Ishikawa (cell line): Measurements from ENCODE around the gene ZNF691.

Experiments used
- CEBPB ChIP-seq: IDR thresholded peaks from 2 replicates; pipeline ENCODE4 v1.6.1; 2012
- CREB1 ChIP-seq: IDR thresholded peaks from 2 replicates; pipeline ENCODE4 v1.6.1; 2012; ENCODE audit warnings: low read depth
- EGR1 ChIP-seq: IDR thresholded peaks from 2 replicates; pipeline ENCODE4 v1.6.1; 2012
- EP300 ChIP-seq: IDR thresholded peaks from 2 replicates; pipeline ENCODE4 v1.6.1; 2012; ENCODE audit warnings: borderline replicate concordance
- FOXM1 ChIP-seq: IDR thresholded peaks from 2 replicates; pipeline ENCODE4 v1.6.1; 2012; ENCODE audit warnings: low read depth, borderline replicate concordance
- NFIC ChIP-seq: IDR thresholded peaks from 2 replicates; pipeline ENCODE4 v1.6.1; 2012
- RAD21 ChIP-seq: IDR thresholded peaks from 2 replicates; pipeline ENCODE4 v1.6.1; 2012; ENCODE audit warnings: low read depth
- TAF1 ChIP-seq: IDR thresholded peaks from 2 replicates; pipeline ENCODE4 v1.6.1; 2012; ENCODE audit warnings: low read depth, mild to moderate bottlenecking
- TCF12 ChIP-seq: IDR thresholded peaks from 2 replicates; pipeline ENCODE4 v1.6.1; 2012; ENCODE audit warnings: low read depth
- TEAD4 ChIP-seq: IDR thresholded peaks from 2 replicates; pipeline ENCODE4 v1.6.1; 2012
- YY1 ChIP-seq: IDR thresholded peaks from 2 replicates; pipeline ENCODE4 v1.6.1; 2012; ENCODE audit warnings: low read depth
- ZBTB7A ChIP-seq: IDR thresholded peaks from 2 replicates; pipeline ENCODE4 v1.6.1; 2012; ENCODE audit warnings: low read depth
- TF ChIP-seq, protein P1 (sequence below): IDR thresholded peaks from 2 replicates; pipeline ENCODE4 v1.6.1; 2012; ENCODE audit warnings: low read depth, mild to moderate bottlenecking
- TF ChIP-seq, protein P2 (sequence below): IDR thresholded peaks from 2 replicates; pipeline ENCODE4 v1.6.1; 2012
- TF ChIP-seq, protein P3 (sequence below): IDR thresholded peaks from 2 replicates; pipeline ENCODE4 v1.6.1; 2012

Gene ZNF691

DNA sequence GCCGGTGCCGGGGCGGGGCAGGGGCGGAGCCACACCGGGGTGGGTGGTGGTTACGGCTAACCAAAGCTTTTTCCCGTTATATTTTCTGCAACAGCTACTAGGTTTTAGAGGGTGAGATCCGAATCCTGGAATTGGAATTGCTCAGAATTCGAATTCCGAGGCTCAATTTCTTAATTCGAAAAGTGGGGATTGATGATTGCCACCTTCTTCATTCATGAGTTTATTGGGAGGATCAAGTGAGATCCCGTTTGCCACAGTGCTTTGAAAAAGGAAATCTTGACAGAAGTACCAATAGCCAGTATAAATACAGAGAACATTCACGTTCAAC, 29.0 kb upstream of the ZNF691 start:
- no peak for TF ChIP-seq ZBTB7A
- no peak for TF ChIP-seq EP300
- TF ChIP-seq EGR1 = no peak
- TF ChIP-seq TCF12 = no peak
- no peak for TF ChIP-seq TEAD4
- no peak for TF ChIP-seq YY1
- no peak for TF ChIP-seq NFIC
- TF ChIP-seq CEBPB = no peak

DNA sequence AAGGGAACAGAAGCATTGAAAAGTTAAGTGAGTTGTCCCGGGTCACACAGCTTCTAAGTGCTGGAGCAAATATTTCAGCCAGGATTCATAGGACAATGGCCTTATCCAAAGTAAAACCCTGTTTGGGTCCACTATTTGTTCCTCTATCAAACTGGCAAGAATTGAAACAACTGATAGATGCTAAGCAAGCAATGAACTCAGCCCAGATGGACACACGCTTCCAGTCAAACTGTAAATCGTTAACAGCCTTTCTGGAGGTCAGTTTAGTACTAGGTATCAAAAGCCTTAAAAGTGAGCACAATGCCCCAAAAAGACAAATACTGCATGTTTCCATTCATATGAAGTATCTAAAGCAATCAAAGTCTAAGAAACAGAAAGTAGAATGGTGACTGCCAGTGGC, 28.4 kb upstream of the ZNF691 start:
- TF ChIP-seq EP300 = no peak
- no peak for TF ChIP-seq FOXM1
- TF ChIP-seq CEBPB = no peak
- TF ChIP-seq TEAD4 = no peak
- TF ChIP-seq, protein P1, sequence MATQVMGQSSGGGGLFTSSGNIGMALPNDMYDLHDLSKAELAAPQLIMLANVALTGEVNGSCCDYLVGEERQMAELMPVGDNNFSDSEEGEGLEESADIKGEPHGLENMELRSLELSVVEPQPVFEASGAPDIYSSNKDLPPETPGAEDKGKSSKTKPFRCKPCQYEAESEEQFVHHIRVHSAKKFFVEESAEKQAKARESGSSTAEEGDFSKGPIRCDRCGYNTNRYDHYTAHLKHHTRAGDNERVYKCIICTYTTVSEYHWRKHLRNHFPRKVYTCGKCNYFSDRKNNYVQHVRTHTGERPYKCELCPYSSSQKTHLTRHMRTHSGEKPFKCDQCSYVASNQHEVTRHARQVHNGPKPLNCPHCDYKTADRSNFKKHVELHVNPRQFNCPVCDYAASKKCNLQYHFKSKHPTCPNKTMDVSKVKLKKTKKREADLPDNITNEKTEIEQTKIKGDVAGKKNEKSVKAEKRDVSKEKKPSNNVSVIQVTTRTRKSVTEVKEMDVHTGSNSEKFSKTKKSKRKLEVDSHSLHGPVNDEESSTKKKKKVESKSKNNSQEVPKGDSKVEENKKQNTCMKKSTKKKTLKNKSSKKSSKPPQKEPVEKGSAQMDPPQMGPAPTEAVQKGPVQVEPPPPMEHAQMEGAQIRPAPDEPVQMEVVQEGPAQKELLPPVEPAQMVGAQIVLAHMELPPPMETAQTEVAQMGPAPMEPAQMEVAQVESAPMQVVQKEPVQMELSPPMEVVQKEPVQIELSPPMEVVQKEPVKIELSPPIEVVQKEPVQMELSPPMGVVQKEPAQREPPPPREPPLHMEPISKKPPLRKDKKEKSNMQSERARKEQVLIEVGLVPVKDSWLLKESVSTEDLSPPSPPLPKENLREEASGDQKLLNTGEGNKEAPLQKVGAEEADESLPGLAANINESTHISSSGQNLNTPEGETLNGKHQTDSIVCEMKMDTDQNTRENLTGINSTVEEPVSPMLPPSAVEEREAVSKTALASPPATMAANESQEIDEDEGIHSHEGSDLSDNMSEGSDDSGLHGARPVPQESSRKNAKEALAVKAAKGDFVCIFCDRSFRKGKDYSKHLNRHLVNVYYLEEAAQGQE = no peak
- no peak for TF ChIP-seq RAD21

DNA sequence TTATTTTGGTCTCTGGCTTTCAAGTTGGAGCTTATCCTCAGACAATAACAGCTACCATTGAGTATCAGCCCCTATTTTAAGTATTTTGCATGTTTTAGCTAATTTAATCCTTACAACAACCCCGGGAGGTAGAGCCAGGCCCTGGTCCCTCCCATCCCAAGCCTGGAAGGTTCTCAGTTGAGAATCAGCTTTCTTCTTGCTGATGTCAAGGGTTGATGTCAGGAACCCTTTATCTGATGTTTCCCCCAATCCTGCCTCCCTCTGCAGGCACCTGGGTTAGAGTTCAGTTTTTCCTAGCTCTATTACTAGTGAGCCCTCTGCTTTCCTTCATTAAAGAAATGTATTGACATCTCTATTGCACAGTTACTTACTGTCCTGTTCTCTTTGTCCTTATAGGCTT, 25.6 kb upstream of the ZNF691 start:
- no peak for TF ChIP-seq TCF12
- no peak for TF ChIP-seq CEBPB
- TF ChIP-seq FOXM1 = no peak
- TF ChIP-seq, protein P2, sequence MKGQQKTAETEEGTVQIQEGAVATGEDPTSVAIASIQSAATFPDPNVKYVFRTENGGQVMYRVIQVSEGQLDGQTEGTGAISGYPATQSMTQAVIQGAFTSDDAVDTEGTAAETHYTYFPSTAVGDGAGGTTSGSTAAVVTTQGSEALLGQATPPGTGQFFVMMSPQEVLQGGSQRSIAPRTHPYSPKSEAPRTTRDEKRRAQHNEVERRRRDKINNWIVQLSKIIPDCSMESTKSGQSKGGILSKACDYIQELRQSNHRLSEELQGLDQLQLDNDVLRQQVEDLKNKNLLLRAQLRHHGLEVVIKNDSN = no peak
- no peak for TF ChIP-seq EP300
- no peak for TF ChIP-seq ZBTB7A
- TF ChIP-seq, protein P1 = no peak
- TF ChIP-seq, protein P3, sequence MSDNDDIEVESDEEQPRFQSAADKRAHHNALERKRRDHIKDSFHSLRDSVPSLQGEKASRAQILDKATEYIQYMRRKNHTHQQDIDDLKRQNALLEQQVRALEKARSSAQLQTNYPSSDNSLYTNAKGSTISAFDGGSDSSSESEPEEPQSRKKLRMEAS = no peak
- TF ChIP-seq YY1 = no peak

DNA sequence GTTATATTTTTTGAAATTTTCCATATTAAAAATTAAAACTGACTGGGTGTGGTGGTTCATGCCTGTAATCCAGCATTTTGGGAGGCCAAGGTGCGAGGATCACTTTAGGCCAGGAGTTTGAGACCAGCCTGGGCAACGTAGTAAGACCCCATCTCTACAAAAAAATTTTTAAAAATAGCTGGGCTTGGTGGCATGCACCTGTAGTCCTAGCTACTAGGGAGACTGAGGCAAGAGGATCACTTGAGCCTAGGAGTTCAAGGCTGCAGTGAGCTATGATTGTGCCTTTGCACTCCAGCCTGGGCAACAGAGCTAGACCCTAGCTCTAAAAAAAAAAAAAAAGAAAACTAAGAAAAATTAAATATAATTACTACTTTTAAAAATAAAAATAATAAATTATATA, 24.7 kb upstream of the ZNF691 start:
- no peak for TF ChIP-seq NFIC
- TF ChIP-seq, protein P1 = no peak
- no peak for TF ChIP-seq EGR1
- no peak for TF ChIP-seq TEAD4
- TF ChIP-seq, protein P3 = no peak
- TF ChIP-seq RAD21 = no peak
- TF ChIP-seq TAF1 = no peak
- TF ChIP-seq FOXM1 = no peak
- TF ChIP-seq CEBPB = no peak

DNA sequence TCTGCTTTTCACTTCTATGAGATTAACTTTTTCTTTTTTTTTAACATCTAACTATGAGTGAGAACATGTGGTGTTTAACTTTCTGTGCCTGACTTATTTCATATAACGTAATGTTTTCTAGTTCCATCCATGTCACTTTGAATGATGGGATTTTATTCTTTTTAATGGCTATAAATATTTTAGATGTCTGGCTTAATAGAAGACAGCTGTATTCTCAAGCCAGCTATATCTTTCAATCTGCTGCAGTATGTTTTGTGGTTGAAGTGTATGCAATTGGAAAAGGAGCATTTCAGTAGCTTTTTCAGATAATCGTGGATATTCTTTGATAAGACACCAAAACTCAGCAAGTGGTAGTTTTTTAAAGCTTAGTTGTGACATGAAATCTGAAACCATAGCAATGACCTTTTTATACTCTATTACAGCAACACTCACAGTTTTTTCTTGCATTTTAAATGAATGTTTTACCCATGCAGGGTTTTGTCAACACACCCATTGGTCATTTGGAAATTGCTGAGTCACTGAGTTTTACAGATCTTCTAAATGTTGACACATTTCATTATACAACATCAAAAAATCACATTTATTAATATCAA, 23.5 kb upstream of the ZNF691 start:
- TF ChIP-seq NFIC (no peak), CREB1 (no peak), EGR1 (no peak), EP300 (no peak)
- TF ChIP-seq, protein P3 = no peak

DNA sequence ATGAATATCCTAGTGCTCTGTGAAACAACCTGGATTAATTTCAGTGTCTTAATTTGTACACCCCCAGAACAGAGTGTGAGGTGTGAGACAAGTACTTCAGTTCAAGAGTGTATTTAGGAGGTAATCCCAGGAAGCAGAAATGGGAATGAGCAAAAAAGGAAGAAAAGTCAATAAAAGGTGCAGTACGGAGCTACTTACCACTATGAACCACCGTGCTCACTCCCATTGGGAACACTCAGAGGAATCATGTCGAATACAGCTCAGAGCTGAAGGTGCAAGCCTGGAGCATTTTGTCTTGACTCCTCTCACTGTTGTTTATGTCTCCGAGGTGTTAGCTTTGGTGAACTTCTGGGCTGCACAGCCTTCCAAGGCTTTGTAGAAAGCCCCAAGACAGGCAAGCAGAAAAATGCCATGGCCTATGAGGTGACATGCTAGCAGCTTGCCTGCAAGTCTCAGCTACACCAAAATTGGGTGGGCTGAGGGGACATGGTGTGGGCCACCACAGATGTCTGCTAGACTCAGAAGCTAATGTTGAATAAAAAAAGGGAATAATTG, 21.9 kb upstream of the ZNF691 start:
- no peak for TF ChIP-seq EGR1
- TF ChIP-seq, protein P2 = no peak
- TF ChIP-seq, protein P1 = no peak
